ENCODE data around the gene EPHA3.
"Not testable (repeated sequence)": the region's sequence is repeated elsewhere in the genome, so short reads cannot be mapped to it uniquely, and the experiment has no call there.

EPHA3 gene

GRCh38 chr3:89297199-89297598 is 189.8 kb downstream of the EPHA3 start:
- DNase-seq, result no peak

GRCh38 chr3:89300526-89300925 is 193.1 kb downstream of the EPHA3 start:
- no peak for DNase-seq

GRCh38 chr3:89300981-89301380 is 193.6 kb downstream of the EPHA3 start:
- DNase-seq, result no peak

GRCh38 chr3:89303701-89304100 is 196.3 kb downstream of the EPHA3 start:
- no peak for DNase-seq

GRCh38 chr3:89306540-89306939 is 199.1 kb downstream of the EPHA3 start:
- DNase-seq, result no peak

- no peak for DNase-seq
Observed at GRCh38 chr3:89311581-89311980, 204.2 kb downstream of the EPHA3 start.

GRCh38 chr3:89312141-89312540 is 204.7 kb downstream of the EPHA3 start:
- no peak for DNase-seq

- DNase-seq, result no peak
Observed at GRCh38 chr3:89314454-89315098, 207.2 kb downstream of the EPHA3 start.

- DNase-seq, result no peak
Observed at GRCh38 chr3:89315750-89316470, 208.5 kb downstream of the EPHA3 start.

- no peak for DNase-seq
Observed at GRCh38 chr3:89320186-89320585, 212.8 kb downstream of the EPHA3 start.

- DNase-seq, result no peak
Observed at GRCh38 chr3:89326997-89327396, 219.6 kb downstream of the EPHA3 start.

GRCh38 chr3:89332386-89332785 is 225.0 kb downstream of the EPHA3 start:
- DNase-seq, result no peak

- DNase-seq, result no peak
Observed at GRCh38 chr3:89332793-89333192, 225.4 kb downstream of the EPHA3 start.

- DNase-seq, result no peak
Observed at GRCh38 chr3:89335693-89336092, 228.3 kb downstream of the EPHA3 start.

- DNase-seq, result no peak
Observed at GRCh38 chr3:89340408-89340807, 233.0 kb downstream of the EPHA3 start.

- no peak for DNase-seq
Observed at GRCh38 chr3:89344076-89344475, 236.7 kb downstream of the EPHA3 start.

- DNase-seq, result not testable (repeated sequence)
Observed at GRCh38 chr3:89350935-89351334, 243.5 kb downstream of the EPHA3 start.

- DNase-seq, result no peak
Observed at GRCh38 chr3:89353465-89353864, 246.0 kb downstream of the EPHA3 start.

GRCh38 chr3:89358281-89358680 is 250.9 kb downstream of the EPHA3 start:
- no peak for DNase-seq

GRCh38 chr3:89360156-89360555 is 252.7 kb downstream of the EPHA3 start:
- no peak for DNase-seq

GRCh38 chr3:89362496-89362895 is 255.1 kb downstream of the EPHA3 start:
- DNase-seq, result no peak

GRCh38 chr3:89363171-89363570 is 255.8 kb downstream of the EPHA3 start:
- no peak for DNase-seq

GRCh38 chr3:89364314-89364713 is 256.9 kb downstream of the EPHA3 start:
- DNase-seq, result no peak

- DNase-seq, result no peak
Observed at GRCh38 chr3:89367166-89367565, 259.7 kb downstream of the EPHA3 start.

- no peak for DNase-seq
Observed at GRCh38 chr3:89368846-89369245, 261.4 kb downstream of the EPHA3 start.
